Frontal cortex (tissue), 1 donor: Measurements from ENCODE around the gene RET. TPM values are rescaled to one million over a fixed set of nuclear protein-coding genes. Genes with fewer than 3 reads are reported as not detected.

Source experiments
- total RNA-seq: library from RNA; depleted of rRNA; stranded (reverse); fragments of >200 nt; gene quantifications from one replicate; pipeline ENCODE4 v1.2.3, GENCODE V29; 2014

RET gene
- total RNA-seq, 1 donor from 2014 or later: 1.6 TPM

Other genes starting within 250 kb of the RET start
- gene CSGALNACT2, start 61.4 kb downstream of the RET start, total RNA-seq: 87.2 TPM
- gene RASGEF1A, start 190.0 kb downstream of the RET start, total RNA-seq: 11.4 TPM